Measurements from ENCODE around the gene TEK.
A peak's percentile ranks its signal among the peaks of the same experiment; 100 is the strongest.
"Not testable (repeated sequence)": the region's sequence is repeated elsewhere in the genome, so short reads cannot be mapped to it uniquely, and the experiment has no call there.

Gene TEK

DNA sequence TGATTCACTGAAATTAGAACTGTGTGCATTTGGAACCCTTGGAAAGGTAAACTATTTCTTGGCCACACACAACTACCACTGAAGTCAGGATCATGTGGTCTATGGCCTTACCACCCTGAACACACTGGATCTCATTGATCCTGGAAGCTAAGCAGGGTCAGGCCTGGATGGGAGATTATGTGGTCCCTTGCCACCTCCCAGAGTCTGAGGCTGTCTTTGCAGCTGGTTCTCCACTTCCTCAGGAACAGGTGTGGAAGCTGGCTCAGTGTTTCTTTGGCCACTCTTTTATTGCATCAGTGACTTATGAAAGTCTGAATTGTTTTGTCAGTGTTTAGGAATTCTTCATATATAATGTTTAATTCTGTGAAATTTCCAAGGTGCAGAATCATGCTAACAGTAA lies 89.2 kb downstream of the TEK start:
- TF ChIP-seq POLR2A (IDR thresholded peaks at IDR 0.05; ENCODE audit: low read length) (no peak), GATA1 (IDR thresholded peaks at IDR 0.05; ENCODE audit: low read depth, low read length) (no peak)
- DNase-seq = no peak

DNA sequence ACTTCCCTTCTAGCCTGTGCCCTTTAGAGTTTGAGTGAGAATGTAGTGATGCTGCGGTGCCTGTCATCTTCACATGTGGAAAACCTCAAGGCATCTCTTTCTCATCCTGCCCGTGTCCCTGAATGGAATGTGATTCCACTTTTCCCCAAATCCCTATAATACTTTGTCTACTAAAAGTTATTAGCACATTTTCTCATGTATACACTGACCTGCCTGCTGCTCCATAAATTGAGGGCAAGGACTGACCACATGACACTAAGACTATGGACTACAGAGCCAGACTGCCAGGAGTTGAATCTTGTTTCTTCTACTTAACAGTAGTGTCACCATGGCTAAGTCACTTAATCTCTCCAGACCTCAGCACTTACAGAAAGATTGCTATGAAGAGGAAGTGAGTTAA lies 93.0 kb downstream of the TEK start:
- DNase-seq = no peak
- TF ChIP-seq POLR2A (IDR thresholded peaks at IDR 0.05; ENCODE audit: low read length) (no peak), GATA1 (IDR thresholded peaks at IDR 0.05; ENCODE audit: low read depth, low read length) (no peak)

DNA sequence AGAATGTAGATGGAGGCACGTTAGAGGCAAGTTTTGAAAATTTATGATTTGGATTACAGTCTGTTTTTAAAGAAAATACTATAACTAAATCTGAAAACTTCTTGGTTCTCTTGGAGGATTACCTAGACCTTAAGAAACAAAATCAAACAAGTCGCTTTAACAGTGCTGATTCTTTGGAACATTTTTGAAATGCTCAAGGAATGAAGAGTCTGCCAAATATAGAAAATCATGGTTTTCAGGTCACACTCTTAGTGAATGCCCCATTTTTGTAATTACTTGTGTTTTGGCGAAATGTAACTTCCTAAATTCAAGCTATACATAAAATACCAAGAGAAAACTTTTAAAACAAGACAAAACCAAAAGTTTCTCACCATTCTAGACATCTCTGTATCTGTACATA lies 94.8 kb downstream of the TEK start:
- no peak for TF ChIP-seq GATA1 (IDR thresholded peaks at IDR 0.05; ENCODE audit: low read depth, low read length)
- no peak for TF ChIP-seq POLR2A (IDR thresholded peaks at IDR 0.05; ENCODE audit: low read length)
- DNase-seq = no peak

DNA sequence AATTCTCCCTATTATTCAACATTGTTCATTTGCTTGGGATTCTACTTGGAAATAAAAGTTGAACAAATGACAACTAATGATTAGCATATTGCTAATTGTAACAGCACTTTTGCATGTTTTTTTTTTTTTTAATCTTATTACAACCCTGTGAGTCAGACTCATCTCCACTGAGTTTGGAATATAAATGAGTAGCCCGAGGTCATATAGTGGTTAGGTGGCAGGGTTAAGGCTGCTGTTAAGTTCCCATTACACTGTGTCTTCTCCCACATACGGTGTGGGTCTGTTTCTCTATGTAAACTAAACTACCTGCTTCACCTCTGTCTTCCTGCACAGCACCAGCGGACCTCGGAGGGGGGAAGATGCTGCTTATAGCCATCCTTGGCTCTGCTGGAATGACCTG lies 95.6 kb downstream of the TEK start:
- DNase-seq = no peak
- TF ChIP-seq POLR2A (IDR thresholded peaks at IDR 0.05; ENCODE audit: low read length) (no peak), GATA1 (IDR thresholded peaks at IDR 0.05; ENCODE audit: low read depth, low read length) (no peak)

DNA sequence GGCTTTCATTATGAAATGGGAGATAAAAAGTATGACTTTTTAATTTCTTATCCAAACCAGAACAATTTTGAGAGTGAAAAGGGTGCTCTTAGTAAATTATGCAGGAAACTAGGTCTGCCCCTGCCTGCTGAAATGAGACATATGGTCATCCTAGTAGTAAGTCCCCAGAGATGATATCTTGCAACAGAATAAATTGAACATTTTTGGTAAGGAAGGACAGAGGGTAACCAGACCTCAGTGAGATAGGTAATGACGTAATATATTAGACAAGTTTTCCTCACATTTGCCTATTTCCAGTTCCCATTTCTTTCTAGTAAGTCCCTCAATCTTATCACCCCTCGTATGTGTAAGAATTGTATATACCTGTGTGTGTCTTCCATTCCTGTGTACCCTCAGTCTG lies 96.2 kb downstream of the TEK start:
- no peak for DNase-seq
- TF ChIP-seq GATA1 (IDR thresholded peaks at IDR 0.05; ENCODE audit: low read depth, low read length) (no peak), POLR2A (IDR thresholded peaks at IDR 0.05; ENCODE audit: low read length) (no peak)

DNA sequence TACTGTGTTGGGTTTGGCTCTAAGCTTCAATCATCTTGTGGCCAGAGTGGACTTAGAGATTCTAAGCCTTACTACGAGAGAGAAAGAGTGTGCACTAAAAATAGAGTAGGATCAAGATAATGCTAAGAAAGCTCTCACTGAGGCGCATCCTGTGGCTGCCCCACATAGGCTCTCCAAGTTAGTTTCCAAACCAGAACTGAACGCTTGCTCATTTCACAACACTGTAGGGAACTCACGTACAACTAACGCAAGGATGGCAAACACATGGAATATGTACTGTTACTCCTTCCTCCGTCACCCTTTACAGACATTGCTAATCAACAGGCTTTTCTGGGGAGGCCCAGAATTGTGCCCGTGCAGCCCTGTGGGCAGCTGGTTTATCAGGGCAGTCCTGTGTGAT lies 97.0 kb downstream of the TEK start:
- TF ChIP-seq GATA1 (IDR thresholded peaks at IDR 0.05; ENCODE audit: low read depth, low read length) (no peak), POLR2A (IDR thresholded peaks at IDR 0.05; ENCODE audit: low read length) (no peak)
- DNase-seq = no peak

DNA sequence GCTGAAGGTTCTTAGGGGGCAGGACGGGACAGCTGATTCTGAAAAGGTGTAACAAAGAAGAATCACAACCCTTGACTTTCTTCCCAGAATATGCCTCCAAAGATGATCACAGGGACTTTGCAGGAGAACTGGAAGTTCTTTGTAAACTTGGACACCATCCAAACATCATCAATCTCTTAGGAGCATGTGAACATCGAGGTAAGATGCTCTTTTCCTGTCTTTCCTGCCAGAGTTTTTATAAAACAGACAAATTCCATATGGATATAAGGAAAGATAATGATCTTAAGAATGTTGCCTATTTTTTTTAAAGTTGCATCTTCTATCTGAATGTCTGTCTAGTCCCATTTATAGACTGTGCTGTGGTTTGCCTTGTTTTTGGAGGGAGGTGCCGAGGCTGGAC lies 100.0 kb downstream of the TEK start:
- TF ChIP-seq POLR2A (IDR thresholded peaks at IDR 0.05; ENCODE audit: low read length) (no peak), GATA1 (IDR thresholded peaks at IDR 0.05; ENCODE audit: low read depth, low read length) (no peak)
- no peak for DNase-seq

DNA sequence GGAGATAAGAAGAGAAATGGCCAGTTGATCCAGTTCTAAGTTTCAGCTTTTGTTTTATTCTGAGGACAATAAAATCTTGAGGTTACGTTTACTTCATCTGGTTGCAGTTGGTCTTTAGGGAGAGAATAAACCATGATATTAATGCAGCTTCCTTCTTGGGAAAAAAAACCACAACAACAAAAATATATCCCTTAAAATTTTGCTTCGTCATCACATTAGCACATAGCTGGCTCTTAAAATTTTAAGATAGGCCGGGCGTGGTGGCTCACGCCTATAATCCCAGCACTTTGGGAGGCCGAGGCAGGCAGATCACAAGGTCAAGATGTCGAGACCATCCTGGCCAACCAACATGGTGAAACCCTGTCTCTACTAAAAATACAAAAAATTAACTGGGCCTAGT lies 101.6 kb downstream of the TEK start:
- TF ChIP-seq GATA1 (IDR thresholded peaks at IDR 0.05; ENCODE audit: low read depth, low read length) (no peak), POLR2A (IDR thresholded peaks at IDR 0.05; ENCODE audit: low read length) (no peak)

DNA sequence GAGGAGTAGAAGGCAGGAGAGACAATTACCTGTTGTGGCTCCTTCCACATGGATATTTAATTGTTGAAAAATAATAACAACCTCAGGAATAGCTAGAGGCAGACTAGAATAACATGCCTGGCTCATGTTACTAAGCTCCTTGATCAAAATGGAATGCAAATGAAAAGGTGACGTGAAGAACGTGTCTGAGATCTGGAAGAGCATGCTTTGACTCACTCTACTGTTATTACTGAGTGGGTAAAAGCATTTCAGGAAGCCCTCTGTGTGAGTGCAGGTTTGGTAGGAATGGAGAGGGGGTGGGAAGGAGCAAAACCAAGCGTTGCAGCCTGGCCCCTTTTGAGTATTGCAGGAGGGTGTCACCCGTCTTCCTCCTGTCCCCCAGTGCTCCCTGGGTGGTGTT lies 103.2 kb downstream of the TEK start:
- DNase-seq = no peak
- TF ChIP-seq POLR2A (IDR thresholded peaks at IDR 0.05; ENCODE audit: low read length) (no peak), GATA1 (IDR thresholded peaks at IDR 0.05; ENCODE audit: low read depth, low read length) (no peak)

More for the DNA sequence above, 101.6 kb downstream of the TEK start:
- DNase-seq = no peak

DNA sequence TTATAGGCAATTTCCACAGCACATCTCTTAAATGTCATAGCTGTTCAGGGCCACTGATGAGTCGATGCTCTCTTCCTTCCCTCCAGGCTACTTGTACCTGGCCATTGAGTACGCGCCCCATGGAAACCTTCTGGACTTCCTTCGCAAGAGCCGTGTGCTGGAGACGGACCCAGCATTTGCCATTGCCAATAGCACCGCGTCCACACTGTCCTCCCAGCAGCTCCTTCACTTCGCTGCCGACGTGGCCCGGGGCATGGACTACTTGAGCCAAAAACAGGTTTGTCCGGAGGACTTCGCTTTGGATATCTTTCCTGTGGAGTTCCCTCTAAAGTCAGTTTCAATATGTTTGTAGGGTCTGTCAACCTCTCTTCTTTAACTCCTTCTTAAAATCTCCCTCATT lies 103.6 kb downstream of the TEK start:
- TF ChIP-seq GATA1 (IDR thresholded peaks at IDR 0.05; ENCODE audit: low read depth, low read length) (no peak), POLR2A (IDR thresholded peaks at IDR 0.05; ENCODE audit: low read length) (no peak)
- no peak for DNase-seq

DNA sequence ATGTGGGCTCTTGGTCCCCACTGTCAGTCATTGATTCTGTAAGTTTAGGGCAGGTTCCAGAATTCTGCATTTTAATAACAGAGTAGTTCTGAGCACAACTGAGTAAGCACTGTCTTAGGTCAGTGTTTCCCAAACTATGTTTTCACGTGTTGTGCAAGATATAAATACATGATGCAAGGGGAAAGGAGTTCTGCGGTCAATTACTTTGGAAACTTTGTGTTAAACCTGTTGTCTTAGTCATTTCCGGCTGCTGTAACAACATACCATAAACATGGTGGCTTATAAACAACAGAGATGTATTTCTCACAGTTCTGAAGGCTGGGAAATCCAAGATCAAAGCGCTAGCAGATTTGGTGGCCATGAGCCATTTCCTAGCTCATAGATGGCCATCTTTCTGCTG lies 118.2 kb downstream of the TEK start:
- DNase-seq = no peak
- TF ChIP-seq POLR2A (IDR thresholded peaks at IDR 0.05; ENCODE audit: low read length) (no peak), GATA1 (IDR thresholded peaks at IDR 0.05; ENCODE audit: low read depth, low read length) (no peak)

DNA sequence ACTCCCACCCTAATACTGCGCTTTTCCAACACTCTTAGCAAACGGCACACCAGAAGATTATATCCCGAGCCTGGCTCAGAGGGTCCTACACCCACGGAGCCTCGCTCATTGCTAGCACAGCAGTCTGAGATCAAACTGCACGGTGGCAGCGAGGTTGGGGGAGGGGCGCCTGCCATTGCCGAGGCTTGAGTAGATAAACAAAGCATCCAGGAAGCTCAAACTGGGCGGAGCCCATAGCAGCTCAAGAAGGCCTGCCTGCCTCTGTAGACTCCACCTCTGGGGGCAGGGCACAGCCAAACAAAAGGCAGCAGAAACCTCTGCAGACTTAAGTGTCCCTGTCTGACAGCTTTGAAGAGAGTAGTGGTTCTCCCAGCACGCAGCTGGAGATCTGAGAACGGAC lies 130.6 kb downstream of the TEK start:
- DNase-seq = not testable (repeated sequence)

DNA sequence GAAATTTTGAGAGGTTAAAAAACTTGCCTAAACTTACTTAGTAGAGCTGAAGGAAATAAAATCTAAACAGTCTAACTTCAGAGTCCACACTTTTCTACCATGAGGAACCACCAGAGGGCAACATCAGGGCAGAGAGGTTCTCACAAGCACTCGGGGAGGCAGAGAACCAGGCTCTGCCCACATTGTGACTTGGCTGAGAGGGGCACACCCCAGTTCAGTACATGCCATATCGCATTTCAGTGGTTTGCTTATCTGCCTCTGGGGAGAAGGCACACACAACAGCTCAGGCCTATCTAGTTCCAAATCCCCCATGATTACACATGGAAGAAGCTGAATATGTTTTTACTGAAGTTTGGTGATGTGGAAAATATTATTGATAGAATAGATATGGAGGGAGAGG lies 138.7 kb downstream of the TEK start:
- TF ChIP-seq POLR2A (IDR thresholded peaks at IDR 0.05; ENCODE audit: low read length) (no peak), GATA1 (IDR thresholded peaks at IDR 0.05; ENCODE audit: low read depth, low read length) (no peak)
- peak; percentile 74 to 90 for DNase-seq

DNA sequence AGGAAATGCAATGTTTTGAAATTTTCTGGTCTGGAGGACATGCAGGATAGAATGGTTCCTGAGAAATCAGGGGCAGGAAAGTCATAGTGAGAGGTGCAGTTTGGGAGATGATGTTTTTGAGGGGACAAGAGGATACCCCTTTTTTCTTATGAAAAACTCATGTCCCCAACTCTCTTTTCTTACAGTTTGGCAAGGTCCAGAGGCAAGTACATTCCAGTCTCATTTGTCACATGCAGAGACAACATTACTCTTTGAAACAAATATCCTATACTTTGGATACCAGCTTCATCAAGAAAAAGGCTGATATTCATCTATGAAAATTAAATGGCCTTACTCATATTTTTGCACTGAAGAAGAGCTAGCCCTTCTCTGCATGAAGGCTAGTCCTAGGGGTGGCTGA lies 139.7 kb downstream of the TEK start:
- no peak for DNase-seq
- TF ChIP-seq POLR2A (IDR thresholded peaks at IDR 0.05; ENCODE audit: low read length) (no peak), GATA1 (IDR thresholded peaks at IDR 0.05; ENCODE audit: low read depth, low read length) (no peak)

DNA sequence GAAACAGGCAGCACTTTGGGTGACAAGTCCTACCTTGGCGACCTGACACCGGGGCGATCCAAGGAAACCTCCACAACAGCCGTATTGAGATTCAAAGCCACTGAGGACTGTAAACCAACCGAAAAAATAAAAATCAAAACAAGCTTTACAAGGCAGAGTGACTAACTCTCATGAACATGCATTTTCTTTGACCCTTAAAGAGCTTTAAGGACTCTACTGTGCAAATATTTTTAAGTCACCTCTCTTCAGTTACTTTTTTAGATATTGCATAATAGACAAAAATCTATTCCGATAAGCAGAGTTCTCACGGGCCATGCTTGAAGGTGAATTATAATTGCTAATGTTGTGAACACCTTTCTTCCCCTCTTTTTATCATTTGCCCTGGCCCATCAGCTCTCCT lies 149.6 kb downstream of the TEK start:
- DNase-seq = no peak

DNA sequence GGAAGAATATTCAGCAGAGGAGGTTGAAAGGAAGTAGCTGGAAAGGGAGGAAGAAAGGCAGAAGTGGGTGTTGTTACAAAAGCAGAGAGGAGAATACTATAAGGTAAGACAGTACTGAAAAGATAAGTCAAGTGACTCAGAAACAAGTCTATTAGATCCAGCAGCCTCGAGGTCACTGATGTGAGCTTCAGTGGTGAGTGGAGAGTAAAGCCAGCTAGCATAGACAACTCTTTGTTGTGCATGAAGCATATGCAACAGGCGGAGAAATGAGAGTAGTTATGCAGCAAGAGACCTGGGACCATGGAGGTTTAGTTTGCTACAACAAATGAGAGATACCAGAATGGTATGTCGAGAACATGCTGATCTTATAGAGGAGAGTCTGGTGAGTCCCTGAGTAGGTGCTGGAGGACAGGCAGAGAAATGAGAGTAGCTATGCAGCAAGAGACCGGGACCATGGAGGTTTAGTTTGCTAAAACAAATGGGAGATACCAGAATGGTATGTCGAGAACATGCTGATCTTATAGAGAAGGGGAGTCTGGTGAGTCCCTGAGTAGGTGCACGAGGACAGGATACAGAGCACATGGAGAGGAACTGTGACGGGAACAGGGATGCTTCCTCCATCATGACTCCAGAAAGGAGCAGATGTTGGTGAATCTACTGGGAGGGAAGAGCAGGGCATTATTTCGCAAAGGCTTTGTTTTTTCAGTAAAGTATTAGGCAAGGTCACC lies 151.9 kb downstream of the TEK start:
- no peak for DNase-seq
- TF ChIP-seq POLR2A (IDR thresholded peaks at IDR 0.05; ENCODE audit: low read length) = no peak
- TF ChIP-seq GATA1 (IDR thresholded peaks at IDR 0.05; ENCODE audit: low read depth, low read length) = no peak

More for the DNA sequence above, 149.6 kb downstream of the TEK start:
- TF ChIP-seq GATA1 (IDR thresholded peaks at IDR 0.05; ENCODE audit: low read depth, low read length) (no peak), POLR2A (IDR thresholded peaks at IDR 0.05; ENCODE audit: low read length) (no peak)

All from erythroblast (primary cell).